MCF 10A (cell line): ENCODE measurements around the gene PCDHGB3. TPM values are rescaled to one million over a fixed set of nuclear protein-coding genes. Genes with fewer than 3 reads are reported as not detected.

ENCODE experiments used
- BruUV-seq: library from RNA; stranded (reverse); fragments of 400-500 nt; replicated peaks from 2 replicates; lab custom pipeline; 2021; lab: Mats Ljungman, UMichigan
- CTCF ChIA-PET: fragments of 300-600 bp; sonication (Branson Sonifier 250); formaldehyde crosslinking; extraction: SDS; loops from one replicate; lab custom pipeline; 2021; ENCODE audit warnings: antibody characterized with exemption, inconsistent platforms; lab: Yijun Ruan, JAX
- POLR2A ChIA-PET: fragments of 300-600, 350-650 bp; sonication (Branson Sonifier 250); formaldehyde crosslinking; extraction: SDS; loops from one replicate; lab custom pipeline; 2020; ENCODE audit warnings: antibody characterized with exemption, inconsistent platforms; lab: Yijun Ruan, JAX
- DNase-seq: peaks from one replicate; pipeline ENCODE4 v3.0.0-alpha.2; 2018; ENCODE audit not compliant: unreplicated experiment
- H3K27ac Mint-ChIP-seq: one replicate; pipeline ENCODE4 v1.8.0; 2022; ENCODE audit warnings: mild to moderate bottlenecking, low read depth, mixed read lengths; ENCODE audit not compliant: unreplicated experiment
- H3K27me3 Mint-ChIP-seq: one replicate; pipeline ENCODE4 v1.8.0; 2022; ENCODE audit warnings: mixed read lengths; ENCODE audit not compliant: insufficient read depth, unreplicated experiment
- H3K36me3 Mint-ChIP-seq: one replicate; pipeline ENCODE4 v1.8.0; 2022; ENCODE audit warnings: mild to moderate bottlenecking, moderate library complexity, mixed read lengths; ENCODE audit not compliant: insufficient read depth, unreplicated experiment
- H3K4me1 Mint-ChIP-seq: one replicate; pipeline ENCODE4 v1.8.0; 2022; ENCODE audit warnings: mixed read lengths; ENCODE audit not compliant: insufficient read depth, unreplicated experiment
- H3K4me3 Mint-ChIP-seq: one replicate; pipeline ENCODE4 v1.8.0; 2022; ENCODE audit warnings: mild to moderate bottlenecking, moderate library complexity, mixed read lengths; ENCODE audit not compliant: unreplicated experiment
- H3K9me3 Mint-ChIP-seq: one replicate; pipeline ENCODE4 v1.8.0; 2022; ENCODE audit warnings: mixed read lengths; ENCODE audit not compliant: unreplicated experiment
- CTCF ChIP-seq: fragments of 200-600 bp; IDR thresholded peaks from one replicate; pipeline ENCODE4 v1.8.0; 2022; ENCODE audit warnings: antibody characterized with exemption, mild to moderate bottlenecking; ENCODE audit not compliant: unreplicated experiment
- intact Hi-C: fragments of 100-400 bp; cut with micrococcal nuclease; formaldehyde crosslinking; loops from 2 replicates; pipeline ENCODE4 v1.14.1; 2022
- total RNA-seq: library from RNA; stranded (reverse); gene quantifications from 2 replicates; pipeline ENCODE4 v1.2.3, GENCODE V29; 2022

Gene PCDHGB3
- total RNA-seq, 1 experiment from 2014 or later, result 0.33 TPM

GRCh38 chr5:141398608-141399007 is 28.6 kb downstream of the PCDHGB3 start:
- TF ChIP-seq CTCF, result no peak
- H3K4me3 Mint-ChIP-seq, result no peak overlapping the region
- H3K9me3 Mint-ChIP-seq, result peaks cover 36% of the 10 kb centered on the region
- POLR2A ChIA-PET, result no interaction called here
- CTCF ChIA-PET, result interaction anchor here (0.6 to 3.7 kb wide), 5 partner anchors 56 to 167 kb away, joined by 3 to 32 read pairs (median 3); no protein-coding TSS in a partner anchor
- no peaks in the 10 kb centered on the region for H3K4me1 Mint-ChIP-seq
- H3K27me3 Mint-ChIP-seq, result no peaks in the 10 kb centered on the region
- peaks cover 5% of the 10 kb centered on the region for H3K36me3 Mint-ChIP-seq
- BruUV-seq, result no TSS peak
- no peak for DNase-seq
- intact Hi-C loops, result no loop called here
- no peak overlapping the region for H3K27ac Mint-ChIP-seq

- intact Hi-C loops, result no loop called here
- DNase-seq, result no peak
- ChIA-PET POLR2A (interaction anchor here (1.1 kb wide), 1 partner anchor 158 kb away, joined by 3 read pairs; no protein-coding TSS in a partner anchor), CTCF (interaction anchor here (0.7 to 2.2 kb wide), 6 partner anchors 14 to 164 kb away, joined by 3 to 8 read pairs (median 3); partner anchors contain the start of genes PCDHGA10 and PCDHGA7)
- BruUV-seq, result no TSS peak
- Mint-ChIP-seq H3K27me3 (no peaks in the 10 kb centered on the region), H3K27ac (no peak overlapping the region), H3K36me3 (peaks cover 5% of the 10 kb centered on the region), H3K4me1 (no peaks in the 10 kb centered on the region), H3K9me3 (peaks cover 28% of the 10 kb centered on the region), H3K4me3 (no peak overlapping the region)
- no peak for TF ChIP-seq CTCF
Measured at GRCh38 chr5:141399555-141400258, 29.7 kb downstream of the PCDHGB3 start.

GRCh38 chr5:141402553-141403243 is 32.7 kb downstream of the PCDHGB3 start, which contains the start of gene PCDHGA9:
Gene PCDHGA9 (plus strand): TSS chr5:141402778. CDS start chr5:141402953, 175 bp downstream.
- no peak within 1 kb of the TSS for H3K4me3 Mint-ChIP-seq
- H3K36me3 Mint-ChIP-seq, result peaks cover 5% of the 10 kb centered on the region
- no peak for TF ChIP-seq CTCF
- POLR2A ChIA-PET, result interaction anchor here (1.1 kb wide), 1 partner anchor 122 kb away, joined by 3 read pairs; no protein-coding TSS in a partner anchor
- BruUV-seq, result no TSS peak
- CTCF ChIA-PET, result interaction anchor here (0.6 to 1.1 kb wide), 5 partner anchors 31 to 211 kb away, joined by 3 to 7 read pairs (median 3); no protein-coding TSS in a partner anchor
- no peaks in the 10 kb centered on the region for H3K27me3 Mint-ChIP-seq
- no peaks in the 10 kb centered on the region for H3K4me1 Mint-ChIP-seq
- intact Hi-C loops, result no loop called here
- no peak within 1 kb of the TSS for H3K27ac Mint-ChIP-seq
- DNase-seq, result peak; percentile 43
- peaks cover 31% of the 10 kb centered on the region for H3K9me3 Mint-ChIP-seq

- ChIA-PET POLR2A (interaction anchor here (1.1 kb wide), 1 partner anchor 121 kb away, joined by 3 read pairs; no protein-coding TSS in a partner anchor), CTCF (interaction anchor here (0.6 to 1.1 kb wide), 6 partner anchors 11 to 212 kb away, joined by 3 to 7 read pairs (median 4); no protein-coding TSS in a partner anchor)
- no peak overlapping the region for H3K27ac Mint-ChIP-seq
- no peak for TF ChIP-seq CTCF
- H3K27me3 Mint-ChIP-seq, result no peaks in the 10 kb centered on the region
- H3K9me3 Mint-ChIP-seq, result peaks cover 35% of the 10 kb centered on the region
- no TSS peak for BruUV-seq
- DNase-seq, result no peak
- no peak overlapping the region for H3K4me3 Mint-ChIP-seq
- intact Hi-C loops, result no loop called here
- H3K36me3 Mint-ChIP-seq, result peaks cover 5% of the 10 kb centered on the region
- no peaks in the 10 kb centered on the region for H3K4me1 Mint-ChIP-seq
Measured at GRCh38 chr5:141403387-141403786, 33.3 kb downstream of the PCDHGB3 start.
